Esophagus muscularis mucosa (tissue), 4 donors: ENCODE data around the gene ZNF423. TPM values are rescaled to one million over a fixed set of nuclear protein-coding genes. Genes with fewer than 3 reads are reported as not detected.

ENCODE experiments used
- DNase-seq: peaks from one replicate; pipeline ENCODE4 v3.0.0-alpha.2; 2017; ENCODE audit errors: extremely low spot score
- H3K27ac ChIP-seq, 4 donors: fragments of 200-600 bp; sonication (generic); replicated peaks in 1 of 4; 1 replicate in 3 of 4; 2 replicates in 1 of 4; pipeline ENCODE4 v1.5.1; 2016 to 2019; ENCODE audit warnings: mild to moderate bottlenecking in 1 of 4
- H3K27me3 ChIP-seq, 4 donors: fragments of 200-600 bp; sonication (generic); one replicate each; pipeline versions ENCODE4 v1.5.1 to v1.6.0; 2016 to 2019
- H3K36me3 ChIP-seq, 4 donors: fragments of 200-600 bp; sonication (generic); one replicate each; pipeline ENCODE4 v1.5.1; 2016 to 2019
- H3K4me1 ChIP-seq, 4 donors: fragments of 200-600 bp; sonication (generic); one replicate each; pipeline ENCODE4 v1.5.1; 2016 to 2019
- H3K4me3 ChIP-seq, 4 donors: fragments of 200-600 bp; sonication (generic); 1 replicate in 2 of 4; 2 replicates in 2 of 4; pipeline ENCODE4 v1.5.1; 2016 to 2019; ENCODE audit warnings: mild to moderate bottlenecking in 4 of 4, moderate library complexity in 1 of 4
- H3K9me3 ChIP-seq, 4 donors: fragments of 200-600 bp; sonication (generic); 1 replicate in 3 of 4; 2 replicates in 1 of 4; pipeline ENCODE4 v1.5.1; 2016 to 2019
- EP300 ChIP-seq: sonication (generic); formaldehyde crosslinking; IDR thresholded peaks from one replicate; pipeline ENCODE4 v1.6.1; 2017; ENCODE audit warnings: antibody characterized with exemption
- POLR2A ChIP-seq: fragments of 450-650 bp; IDR thresholded peaks from one replicate; pipeline ENCODE4 v1.6.1; 2017; ENCODE audit warnings: antibody characterized with exemption, moderate library complexity, mild to moderate bottlenecking, low read depth
- POLR2AphosphoS5 ChIP-seq, 2 donors: sonication (generic); formaldehyde crosslinking; IDR thresholded peaks; one replicate each; pipeline ENCODE4 v1.6.1; 2017; ENCODE audit warnings: antibody characterized with exemption in 2 of 2
- WGBS: methylation state at CpG from one replicate; pipeline ENCODE4 v1.1.5; 2018; 5-methylcytosine and 5-hydroxymethylcytosine counted together
- intact Hi-C: fragments of 100-400 bp; cut with DNase I; formaldehyde crosslinking; loops from one replicate; pipeline ENCODE4 v1.15.1; 2023
- total RNA-seq, 4 donors: library from RNA; depleted of rRNA; stranded (reverse); fragments of >200 nt; gene quantifications; one replicate each; pipeline versions ENCODE4 v1.1.0 to v1.2.1, GENCODE V29; 2016
- TF ChIP-seq, protein P1 (sequence below), 3 experiments: fragments of 200-600 bp in 2 of 3; fragments of 450-650 bp in 1 of 3; sonication (generic) in 2 of 3; IDR thresholded peaks; one replicate each; pipeline ENCODE4 v1.5.1; 2017 to 2019; ENCODE audit warnings: antibody characterized with exemption in 3 of 3, mild to moderate bottlenecking in 2 of 3, moderate library complexity in 1 of 3

The ZNF423 gene
- total RNA-seq, 4 donors from 2014 or later, result 8.7 to 22.5 (median 10.3) TPM

DNA sequence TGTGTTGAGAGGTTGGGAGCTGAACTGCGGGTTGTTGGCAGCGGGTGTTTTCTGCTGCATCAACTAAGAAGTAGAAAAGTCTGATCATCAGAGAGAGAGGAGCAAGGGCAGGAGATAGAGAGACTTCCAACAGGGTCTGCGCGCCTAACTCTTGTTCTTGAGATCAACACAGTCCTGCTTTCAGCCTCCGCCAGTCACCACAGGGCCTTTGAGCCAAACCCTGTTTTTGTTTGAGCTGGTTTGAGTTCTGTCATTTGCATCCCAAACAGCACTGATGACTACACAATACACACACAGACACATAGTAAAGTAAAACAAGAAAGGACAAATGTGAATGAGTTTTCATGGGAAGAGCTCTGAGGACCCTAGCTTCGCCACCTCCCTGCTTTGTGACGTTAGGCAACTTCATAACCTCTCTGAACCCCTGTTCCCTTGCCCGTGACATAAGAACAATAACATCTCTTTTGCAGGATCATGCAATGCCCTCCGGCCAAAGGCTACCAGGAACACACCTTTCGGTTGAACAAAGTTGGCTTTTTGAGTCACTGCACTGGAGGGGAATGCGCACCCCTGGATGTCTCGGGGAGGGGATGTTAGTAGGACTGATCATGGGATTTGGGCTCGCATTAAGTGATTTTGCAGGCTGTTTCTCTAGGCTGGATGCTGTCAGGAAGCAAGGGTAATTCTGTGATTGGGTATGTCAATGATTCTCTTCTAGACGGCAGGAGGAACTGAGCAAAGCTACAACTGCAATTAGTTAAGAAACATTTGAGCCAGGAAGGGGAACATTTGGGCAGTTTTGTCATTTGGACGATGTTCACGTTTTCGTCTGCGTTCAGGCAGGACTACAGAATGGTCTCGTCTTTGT, 390.0 kb downstream of the ZNF423 start:
- H3K27ac ChIP-seq, result no peak overlapping the region
- 92% methylated on average over 19 of the region's 19 CpGs for WGBS
- no peaks in the 10 kb centered on the region for H3K36me3 ChIP-seq
- peaks cover 0 to 5% (median 0%) of the 10 kb centered on the region in 4 donors for H3K4me1 ChIP-seq
- TF ChIP-seq POLR2A (no peak), EP300 (no peak), POLR2AphosphoS5 (IDR thresholded peaks at IDR 0.05) (no peak)
- TF ChIP-seq, protein P1, sequence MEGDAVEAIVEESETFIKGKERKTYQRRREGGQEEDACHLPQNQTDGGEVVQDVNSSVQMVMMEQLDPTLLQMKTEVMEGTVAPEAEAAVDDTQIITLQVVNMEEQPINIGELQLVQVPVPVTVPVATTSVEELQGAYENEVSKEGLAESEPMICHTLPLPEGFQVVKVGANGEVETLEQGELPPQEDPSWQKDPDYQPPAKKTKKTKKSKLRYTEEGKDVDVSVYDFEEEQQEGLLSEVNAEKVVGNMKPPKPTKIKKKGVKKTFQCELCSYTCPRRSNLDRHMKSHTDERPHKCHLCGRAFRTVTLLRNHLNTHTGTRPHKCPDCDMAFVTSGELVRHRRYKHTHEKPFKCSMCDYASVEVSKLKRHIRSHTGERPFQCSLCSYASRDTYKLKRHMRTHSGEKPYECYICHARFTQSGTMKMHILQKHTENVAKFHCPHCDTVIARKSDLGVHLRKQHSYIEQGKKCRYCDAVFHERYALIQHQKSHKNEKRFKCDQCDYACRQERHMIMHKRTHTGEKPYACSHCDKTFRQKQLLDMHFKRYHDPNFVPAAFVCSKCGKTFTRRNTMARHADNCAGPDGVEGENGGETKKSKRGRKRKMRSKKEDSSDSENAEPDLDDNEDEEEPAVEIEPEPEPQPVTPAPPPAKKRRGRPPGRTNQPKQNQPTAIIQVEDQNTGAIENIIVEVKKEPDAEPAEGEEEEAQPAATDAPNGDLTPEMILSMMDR (IDR thresholded peaks at IDR 0.05), result no peak
- intact Hi-C loops, result no loop called here
- peaks cover 0 to 38% (median 3%) of the 10 kb centered on the region in 4 donors for H3K27me3 ChIP-seq
- DNase-seq, result peak; percentile 86
- H3K4me3 ChIP-seq, result no peak overlapping the region
- no peaks in the 10 kb centered on the region for H3K9me3 ChIP-seq

- Histone ChIP-seq H3K27ac (no peak overlapping the region), H3K27me3 (peaks cover 0 to 38% (median 3%) of the 10 kb centered on the region in 4 donors), H3K4me3 (no peak overlapping the region), H3K36me3 (no peaks in the 10 kb centered on the region), H3K4me1 (peaks cover 0 to 5% (median 0%) of the 10 kb centered on the region in 4 donors), H3K9me3 (no peaks in the 10 kb centered on the region)
- intact Hi-C loops, result no loop called here
- 37% methylated on average over 26 of the region's 40 CpGs for WGBS
- peak; percentile 83 for DNase-seq
- TF ChIP-seq POLR2A (no peak), POLR2AphosphoS5 (IDR thresholded peaks at IDR 0.05) (no peak), EP300 (no peak)
- TF ChIP-seq, protein P1 (IDR thresholded peaks at IDR 0.05), result no peak
Measured at GRCh38 chr16:49464877-49465504, 390.9 kb downstream of the ZNF423 start.

DNA sequence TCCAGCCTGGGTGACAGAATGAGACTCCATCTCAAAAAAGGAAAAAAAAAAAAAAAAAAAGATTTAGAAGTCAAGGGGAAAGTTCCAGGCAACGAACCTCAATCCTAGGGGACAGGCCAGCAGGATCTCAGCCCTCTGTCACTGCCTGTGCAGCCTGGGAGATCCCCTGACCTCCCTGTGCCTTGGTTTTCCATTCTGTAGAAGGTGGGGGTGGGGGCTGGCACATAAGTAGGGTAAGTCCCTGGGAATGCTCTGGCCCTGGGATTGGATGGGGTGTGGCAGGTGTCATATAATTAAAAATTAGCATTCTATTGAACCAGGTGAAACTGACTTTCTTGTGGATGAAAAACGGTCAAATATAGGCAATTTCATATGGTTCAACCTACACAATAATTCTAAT, 391.8 kb downstream of the ZNF423 start:
- H3K27ac ChIP-seq, result no peak overlapping the region
- no peaks in the 10 kb centered on the region for H3K36me3 ChIP-seq
- DNase-seq, result no peak
- peaks cover 0 to 37% (median 3%) of the 10 kb centered on the region in 4 donors for H3K27me3 ChIP-seq
- H3K9me3 ChIP-seq, result no peaks in the 10 kb centered on the region
- H3K4me1 ChIP-seq, result peaks cover 0 to 5% (median 0%) of the 10 kb centered on the region in 4 donors
- WGBS, result 86% methylated on average over 2 of the region's 2 CpGs
- TF ChIP-seq POLR2A, result no peak
- no peak for TF ChIP-seq EP300
- no peak for TF ChIP-seq POLR2AphosphoS5 (IDR thresholded peaks at IDR 0.05)
- TF ChIP-seq, protein P1 (IDR thresholded peaks at IDR 0.05), result no peak
- no peak overlapping the region for H3K4me3 ChIP-seq
- intact Hi-C loops, result no loop called here

- TF ChIP-seq EP300, result no peak
- no peak for TF ChIP-seq POLR2A
- no peak for TF ChIP-seq POLR2AphosphoS5 (IDR thresholded peaks at IDR 0.05)
- TF ChIP-seq, protein P1 (IDR thresholded peaks at IDR 0.05), result no peak
- Histone ChIP-seq H3K4me1 (peaks cover 0 to 5% (median 0%) of the 10 kb centered on the region in 4 donors), H3K4me3 (no peak overlapping the region), H3K36me3 (no peaks in the 10 kb centered on the region), H3K27ac (no peak overlapping the region), H3K9me3 (no peaks in the 10 kb centered on the region), H3K27me3 (peaks cover 0 to 32% (median 3%) of the 10 kb centered on the region in 4 donors)
- intact Hi-C loops, result no loop called here
- 87% methylated on average over 7 of the region's 7 CpGs for WGBS
- DNase-seq, result peak; percentile 81
Measured at GRCh38 chr16:49463529-49463928, 392.4 kb downstream of the ZNF423 start.
